Gastroesophageal sphincter (tissue), 4 donors: ENCODE measurements around the gene CTSO. TPM values are rescaled to one million over a fixed set of nuclear protein-coding genes. Genes with fewer than 3 reads are reported as not detected.
A peak's percentile ranks its signal among the peaks of the same experiment; 100 is the strongest.

ENCODE experiments used
- ATAC-seq: fragments of 150-250 bp; one replicate; pipeline ENCODE4 v1.9.1; 2016; ENCODE audit warnings: mild to moderate bottlenecking, moderate library complexity
- H3K27ac ChIP-seq, 4 donors: fragments of 200-600 bp; sonication (generic) in 3 of 4; 1 replicate in 3 of 4; 2 replicates in 1 of 4; pipeline ENCODE4 v1.5.1; 2016 to 2019
- H3K27me3 ChIP-seq: fragments of 200-600 bp; sonication (generic); one replicate; pipeline ENCODE4 v1.5.1; 2019
- H3K36me3 ChIP-seq, 2 donors: fragments of 200-600 bp; sonication (generic); one replicate each; pipeline ENCODE4 v1.5.1; 2019; ENCODE audit warnings: control low read depth in 1 of 2
- H3K4me1 ChIP-seq, 3 donors: fragments of 200-600 bp; sonication (generic); 1 replicate in 2 of 3; 2 replicates in 1 of 3; pipeline ENCODE4 v1.5.1; 2016 to 2019; ENCODE audit warnings: control low read depth in 2 of 3
- H3K4me3 ChIP-seq, 2 donors: fragments of 200-600 bp; sonication (generic); one replicate each; pipeline ENCODE4 v1.5.1; 2019; ENCODE audit warnings: mild to moderate bottlenecking in 1 of 2, moderate library complexity in 1 of 2
- H3K9me3 ChIP-seq, 3 donors: fragments of 200-600 bp; sonication (generic); one replicate each; pipeline ENCODE4 v1.5.1; 2017 to 2019; ENCODE audit warnings: control low read depth in 2 of 3
- CTCF ChIP-seq, 4 experiments: fragments of 200-600 bp in 2 of 4; fragments of 450-650 bp in 2 of 4; sonication (generic) in 1 of 4; IDR thresholded peaks; one replicate each; pipeline ENCODE4 v1.5.1; 2017 to 2019; ENCODE audit warnings: antibody characterized with exemption in 4 of 4, mild to moderate bottlenecking in 2 of 4, moderate library complexity in 2 of 4
- EP300 ChIP-seq: sonication (generic); formaldehyde crosslinking; IDR thresholded peaks from one replicate; pipeline ENCODE4 v1.6.1; 2017; ENCODE audit warnings: antibody characterized with exemption, mild to moderate bottlenecking
- POLR2A ChIP-seq, 2 donors: fragments of 450-650 bp; IDR thresholded peaks; one replicate each; pipeline ENCODE4 v1.6.1; 2017; ENCODE audit warnings: antibody characterized with exemption in 2 of 2, mild to moderate bottlenecking in 2 of 2, moderate library complexity in 1 of 2
- POLR2AphosphoS5 ChIP-seq: sonication (generic); formaldehyde crosslinking; IDR thresholded peaks from one replicate; pipeline ENCODE4 v1.6.1; 2017; ENCODE audit warnings: antibody characterized with exemption
- WGBS, 2 donors: methylation state at CpG; one replicate each; pipeline ENCODE4 v1.1.5; 2018; ENCODE audit warnings: low coverage in 1 of 2; 5-methylcytosine and 5-hydroxymethylcytosine counted together
- total RNA-seq, 4 donors: library from RNA; depleted of rRNA; stranded (reverse); fragments of >200 nt; gene quantifications; one replicate each; pipeline ENCODE4 v1.1.0, GENCODE V29; 2016

Gene CTSO
- total RNA-seq, result 10 to 100 TPM; 16.6 to 36.8 (median 29.4) TPM

GRCh38 chr4:155953151-155954117 lies at the start of gene CTSO:
Gene CTSO (minus strand): TSS chr4:155953866. CDS start chr4:155953847, 19 bp downstream.
- peak; percentile 91 for ATAC-seq
- H3K4me3 ChIP-seq, result peak within 1 kb of the TSS; percentile 50 to 87
- peak within 1 kb of the TSS; percentile 82 to 100 (median 99) for H3K27ac ChIP-seq
- 0% methylated on average over 11 to 16 of the region's 58 CpGs for WGBS, 2 donors
- no peaks in the 10 kb centered on the region for H3K27me3 ChIP-seq
- H3K9me3 ChIP-seq, result no peaks in the 10 kb centered on the region
- H3K4me1 ChIP-seq, result peaks cover 0 to 19% (median 4%) of the 10 kb centered on the region in 3 donors
- TF ChIP-seq EP300, result no peak
- TF ChIP-seq POLR2AphosphoS5, result peak; percentile 50
- TF ChIP-seq POLR2A (IDR thresholded peaks at IDR 0.05), result peak; percentile 69 to 71
- peak; percentile 50 to 69 (median 68) for TF ChIP-seq CTCF (IDR thresholded peaks at IDR 0.05)
- no peaks in the 10 kb centered on the region for H3K36me3 ChIP-seq

DNA sequence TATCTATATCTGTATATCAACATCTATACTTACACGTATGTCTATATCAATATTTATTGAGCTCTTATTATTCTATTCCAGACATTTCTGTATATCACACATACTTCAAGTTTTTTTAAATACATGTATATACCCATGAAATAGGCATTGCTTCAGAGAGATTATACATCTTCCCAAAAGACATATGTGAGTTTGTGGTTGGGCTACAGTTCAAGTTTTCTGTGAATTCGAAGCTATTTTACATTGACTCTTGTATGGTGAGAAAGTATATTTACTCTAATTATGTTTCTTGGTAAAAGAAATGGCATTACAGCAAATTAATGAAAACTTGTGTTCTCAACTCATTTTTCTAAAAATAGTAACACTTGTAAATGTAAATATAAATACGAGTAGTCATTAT lies 46.8 kb upstream of the CTSO start:
- 84 to 86% methylated on average over 3 of the region's 3 CpGs for WGBS, 2 donors
- Histone ChIP-seq H3K36me3 (no peaks in the 10 kb centered on the region), H3K9me3 (no peaks in the 10 kb centered on the region), H3K27ac (no peak overlapping the region), H3K4me3 (no peak overlapping the region), H3K27me3 (no peaks in the 10 kb centered on the region), H3K4me1 (no peaks in the 10 kb centered on the region)
- TF ChIP-seq POLR2A (IDR thresholded peaks at IDR 0.05), result no peak
- TF ChIP-seq CTCF (IDR thresholded peaks at IDR 0.05), result no peak
- no peak for TF ChIP-seq EP300
- no peak for TF ChIP-seq POLR2AphosphoS5
- ATAC-seq, result no peak

DNA sequence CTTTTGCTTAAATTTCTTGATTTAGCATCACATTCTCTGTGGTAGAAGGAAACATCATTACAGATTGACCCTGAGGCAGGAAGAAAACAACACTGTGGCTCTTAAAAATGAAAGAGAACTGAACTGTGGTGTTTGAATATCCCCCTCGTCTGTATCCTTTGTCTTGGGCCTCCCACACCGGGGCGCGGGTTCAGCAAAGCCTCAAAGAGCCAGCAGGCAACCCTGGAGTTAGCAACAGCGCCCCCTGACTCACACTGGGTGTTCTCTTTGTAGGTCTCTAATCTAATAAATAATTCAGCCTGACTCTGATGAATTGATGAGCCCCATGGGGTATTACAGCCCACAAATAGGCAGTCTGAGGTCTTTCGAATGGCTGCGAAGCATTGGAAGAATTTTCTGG lies 46.1 kb upstream of the CTSO start:
- 41 to 63% methylated on average over 7 of the region's 7 CpGs for WGBS, 2 donors
- no peak overlapping the region for H3K4me3 ChIP-seq

GRCh38 chr4:155995069-155995468 lies 41.4 kb upstream of the CTSO start:
- Histone ChIP-seq H3K4me1 (no peaks in the 10 kb centered on the region), H3K36me3 (no peaks in the 10 kb centered on the region), H3K27ac (no peak overlapping the region), H3K9me3 (no peaks in the 10 kb centered on the region), H3K4me3 (no peak overlapping the region), H3K27me3 (no peaks in the 10 kb centered on the region)
- ATAC-seq, result no peak
- no peak for TF ChIP-seq CTCF (IDR thresholded peaks at IDR 0.05)
- no peak for TF ChIP-seq POLR2AphosphoS5
- no peak for TF ChIP-seq POLR2A (IDR thresholded peaks at IDR 0.05)
- no peak for TF ChIP-seq EP300

More for the DNA sequence above, 46.1 kb upstream of the CTSO start:
- no peaks in the 10 kb centered on the region for H3K27me3 ChIP-seq
- H3K4me1 ChIP-seq, result no peaks in the 10 kb centered on the region
- no peaks in the 10 kb centered on the region for H3K9me3 ChIP-seq
- TF ChIP-seq EP300 (no peak), CTCF (IDR thresholded peaks at IDR 0.05) (peak in 1 of 4 experiments; percentile 9)
- H3K27ac ChIP-seq, result no peak overlapping the region
- no peak for ATAC-seq
- H3K36me3 ChIP-seq, result no peaks in the 10 kb centered on the region
